Activated effector memory CD4-positive, alpha-beta T cell treated with Interleukin-2 at 50 U/mL for 16 hours (primary cell): ENCODE results near the gene PHYHIPL.
"Not testable (repeated sequence)": the region's sequence is repeated elsewhere in the genome, so short reads cannot be mapped to it uniquely, and the experiment has no call there.

ENCODE experiments used
- DNase-seq: peaks from one replicate; pipeline ENCODE4 v3.0.0-alpha.2; 2020

The PHYHIPL gene

GRCh38 chr10:59206204-59206720 is 29.8 kb downstream of the PHYHIPL start:
- no peak for DNase-seq

- no peak for DNase-seq
Observed at GRCh38 chr10:59212301-59212798, 35.9 kb downstream of the PHYHIPL start.

GRCh38 chr10:59214160-59214559 is 37.7 kb downstream of the PHYHIPL start:
- no peak for DNase-seq

GRCh38 chr10:59216178-59216869 is 39.9 kb downstream of the PHYHIPL start:
- DNase-seq = no peak

GRCh38 chr10:59222788-59223187 is 46.3 kb downstream of the PHYHIPL start:
- DNase-seq = no peak

- DNase-seq = not testable (repeated sequence)
Observed at GRCh38 chr10:59223597-59223996, 47.2 kb downstream of the PHYHIPL start.

- no peak for DNase-seq
Observed at GRCh38 chr10:59225211-59225610, 48.8 kb downstream of the PHYHIPL start.

- DNase-seq = no peak
Observed at GRCh38 chr10:59227136-59227673, 50.8 kb downstream of the PHYHIPL start.

GRCh38 chr10:59229441-59229840 is 53.0 kb downstream of the PHYHIPL start:
- DNase-seq = no peak

- no peak for DNase-seq
Observed at GRCh38 chr10:59234194-59234593, 57.8 kb downstream of the PHYHIPL start.

- DNase-seq = no peak
Observed at GRCh38 chr10:59234816-59235429, 58.5 kb downstream of the PHYHIPL start.

GRCh38 chr10:59236064-59236697 is 59.7 kb downstream of the PHYHIPL start:
- no peak for DNase-seq

GRCh38 chr10:59237775-59238174 is 61.3 kb downstream of the PHYHIPL start:
- no peak for DNase-seq

- not testable (repeated sequence) for DNase-seq
Observed at GRCh38 chr10:59239108-59239507, 62.7 kb downstream of the PHYHIPL start.

- DNase-seq = no peak
Observed at GRCh38 chr10:59240582-59241183, 64.2 kb downstream of the PHYHIPL start.

GRCh38 chr10:59242057-59242456 is 65.6 kb downstream of the PHYHIPL start:
- DNase-seq = no peak

- DNase-seq = no peak
Observed at GRCh38 chr10:59242991-59243390, 66.5 kb downstream of the PHYHIPL start.

- no peak for DNase-seq
Observed at GRCh38 chr10:59243611-59244195, 67.3 kb downstream of the PHYHIPL start.

- DNase-seq = no peak
Observed at GRCh38 chr10:59244871-59245270, 68.4 kb downstream of the PHYHIPL start.

GRCh38 chr10:59245686-59246085 is 69.2 kb downstream of the PHYHIPL start:
- DNase-seq = no peak

- DNase-seq = no peak
Observed at GRCh38 chr10:59252491-59252890, 76.0 kb downstream of the PHYHIPL start.

- DNase-seq = no peak
Observed at GRCh38 chr10:59255463-59255862, 79.0 kb downstream of the PHYHIPL start.

GRCh38 chr10:59257224-59257623 is 80.8 kb downstream of the PHYHIPL start:
- no peak for DNase-seq
